ENCODE measurements around the gene NPDC1.
"Not testable (repeated sequence)": the region's sequence is repeated elsewhere in the genome, so short reads cannot be mapped to it uniquely, and the experiment has no call there.

NPDC1 gene

GRCh38 chr9:137007816-137008270 lies 38.1 kb downstream of the NPDC1 start:
- TF ChIP-seq CTCF (conservative IDR thresholded peaks at IDR 0.05; ENCODE audit: low read depth, low read length): no peak
- no peak overlapping the region for H3K4me2 ChIP-seq

GRCh38 chr9:137007108-137007815 lies 38.7 kb downstream of the NPDC1 start:
- no peak for TF ChIP-seq CTCF (conservative IDR thresholded peaks at IDR 0.05; ENCODE audit: low read depth, low read length)
- no peak overlapping the region for H3K27ac ChIP-seq
- no peaks in the 10 kb centered on the region for H3K79me2 ChIP-seq (ENCODE audit: insufficient read depth, low read depth)
- H4K20me1 ChIP-seq (ENCODE audit: insufficient read depth): no peaks in the 10 kb centered on the region
- no peak overlapping the region for H2AFZ ChIP-seq (ENCODE audit: low read depth)
- H3K9ac ChIP-seq: no peak overlapping the region
- H3K4me2 ChIP-seq: no peak overlapping the region
- no peaks in the 10 kb centered on the region for H3K36me3 ChIP-seq (ENCODE audit: insufficient read depth)
- peaks cover 50% of the 10 kb centered on the region for H3K27me3 ChIP-seq (ENCODE audit: insufficient read depth, low read depth)
- no peaks in the 10 kb centered on the region for H3K4me1 ChIP-seq (ENCODE audit: low read depth, poor library complexity, severe bottlenecking)
- H3K4me3 ChIP-seq (IDR thresholded peaks at IDR 0.05; ENCODE audit: insufficient read depth, low read depth, low read length): no peak overlapping the region

More at GRCh38 chr9:137007816-137008270, 38.1 kb downstream of the NPDC1 start:
- H3K9ac ChIP-seq: no peak overlapping the region
- no peaks in the 10 kb centered on the region for H3K36me3 ChIP-seq (ENCODE audit: insufficient read depth)
- no peaks in the 10 kb centered on the region for H3K79me2 ChIP-seq (ENCODE audit: insufficient read depth, low read depth)
- H3K4me3 ChIP-seq (IDR thresholded peaks at IDR 0.05; ENCODE audit: insufficient read depth, low read depth, low read length): no peak overlapping the region
- peaks cover 45% of the 10 kb centered on the region for H3K27me3 ChIP-seq (ENCODE audit: insufficient read depth, low read depth)
- H2AFZ ChIP-seq (ENCODE audit: low read depth): no peak overlapping the region
- no peaks in the 10 kb centered on the region for H4K20me1 ChIP-seq (ENCODE audit: insufficient read depth)
- no peaks in the 10 kb centered on the region for H3K4me1 ChIP-seq (ENCODE audit: low read depth, poor library complexity, severe bottlenecking)
- H3K27ac ChIP-seq: no peak overlapping the region

GRCh38 chr9:137006116-137007003 lies 39.6 kb downstream of the NPDC1 start:
- no peak overlapping the region for H2AFZ ChIP-seq (ENCODE audit: low read depth)
- no peak overlapping the region for H3K4me3 ChIP-seq (IDR thresholded peaks at IDR 0.05; ENCODE audit: insufficient read depth, low read depth, low read length)
- H3K27ac ChIP-seq: no peak overlapping the region
- H3K9ac ChIP-seq: no peak overlapping the region
- H3K4me2 ChIP-seq: no peak overlapping the region
- no peaks in the 10 kb centered on the region for H3K36me3 ChIP-seq (ENCODE audit: insufficient read depth)
- no peaks in the 10 kb centered on the region for H4K20me1 ChIP-seq (ENCODE audit: insufficient read depth)
- H3K4me1 ChIP-seq (ENCODE audit: low read depth, poor library complexity, severe bottlenecking): peaks cover under 1% of the 10 kb centered on the region
- peaks cover 58% of the 10 kb centered on the region for H3K27me3 ChIP-seq (ENCODE audit: insufficient read depth, low read depth)
- TF ChIP-seq CTCF (conservative IDR thresholded peaks at IDR 0.05; ENCODE audit: low read depth, low read length): no peak
- H3K79me2 ChIP-seq (ENCODE audit: insufficient read depth, low read depth): no peaks in the 10 kb centered on the region

- H2AFZ ChIP-seq (ENCODE audit: low read depth); H4K20me1 ChIP-seq (ENCODE audit: insufficient read depth); H3K36me3 ChIP-seq (ENCODE audit: insufficient read depth); H3K9ac ChIP-seq; H3K4me3 ChIP-seq (IDR thresholded peaks at IDR 0.05; ENCODE audit: insufficient read depth, low read depth, low read length); H3K27ac ChIP-seq; H3K79me2 ChIP-seq (ENCODE audit: insufficient read depth, low read depth); H3K4me2 ChIP-seq: not testable (repeated sequence)
- TF ChIP-seq CTCF (conservative IDR thresholded peaks at IDR 0.05; ENCODE audit: low read depth, low read length): 0 out of 2 replicates have a peak, but pooled peaks have one; percentile 25
- Histone ChIP-seq H3K27me3 (ENCODE audit: insufficient read depth, low read depth) (peaks cover 64% of the 10 kb centered on the region), H3K4me1 (ENCODE audit: low read depth, poor library complexity, severe bottlenecking) (peaks cover 21% of the 10 kb centered on the region)
These were observed 41.7 kb downstream of the NPDC1 start for GRCh38 chr9:137004285-137004684.
